ENCODE data around the gene PLCH2. TPM values are rescaled to one million over a fixed set of nuclear protein-coding genes. Genes with fewer than 3 reads are reported as not detected.

Gene PLCH2
- total and polyA plus RNA-seq, 9 of the 15 experiments (the other 6 are each of a cell fraction or from before 2014, with no cell fraction given): 0.16 TPM; not detected in 8

DNA sequence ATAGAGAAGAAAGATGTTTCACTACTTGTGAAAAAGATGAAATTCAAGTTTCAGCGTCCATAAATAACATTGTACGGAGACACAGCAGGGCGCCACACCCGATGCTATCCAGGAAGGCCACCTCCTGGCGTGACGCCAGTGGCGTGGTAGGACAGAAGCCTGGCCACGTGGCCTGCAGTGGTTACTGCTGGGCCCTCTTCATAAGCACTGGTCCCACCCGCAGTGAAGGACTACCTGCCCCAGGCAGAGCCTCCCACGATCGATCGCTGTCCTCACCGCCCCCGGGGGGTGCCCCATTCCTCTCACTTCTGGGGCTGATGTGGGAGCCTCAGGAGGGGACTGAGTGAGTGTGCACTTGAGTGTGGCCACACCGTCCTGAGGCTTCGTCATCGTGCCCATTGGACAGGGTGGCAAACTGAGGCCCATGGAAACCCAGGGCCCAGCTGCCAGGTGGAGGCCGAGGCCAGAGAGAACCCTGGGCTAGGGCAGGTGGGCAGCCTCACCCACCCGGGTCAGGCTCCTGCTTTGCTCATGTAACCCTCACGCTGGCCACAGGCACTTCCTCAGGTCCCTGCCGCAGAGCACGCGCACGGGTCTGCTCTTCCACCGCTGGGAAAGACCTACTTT is 65.6 kb downstream of the PLCH2 start (continued):
- TF ChIP-seq NRF1 (conservative IDR thresholded peaks at IDR 0.05 in 1 of 2, IDR thresholded peaks at IDR 0.05 in 1 of 2) (peak in 1 of 2 experiments; percentile 50; a peak in 2 of 4 replicates), KDM1A (IDR thresholded peaks at IDR 0.05) (peak; percentile 95 to 99), NFXL1 (CRISPR knock-in tag; IDR thresholded peaks at IDR 0.05) (no peak), TOE1 (IDR thresholded peaks at IDR 0.05; ENCODE audit: borderline replicate concordance) (peak; percentile 69), TOE1 (CRISPR knock-in tag; IDR thresholded peaks at IDR 0.05; ENCODE audit: borderline replicate concordance, low read depth) (no peak), TRIM24 (IDR thresholded peaks at IDR 0.05) (peak; percentile 14 to 62; a peak in 3 of 4 replicates), HDAC1 (IDR thresholded peaks at IDR 0.05) (peak in 1 of 2 experiments; percentile 87), CREB1 (IDR thresholded peaks at IDR 0.05) (no peak), CREB1 (CRISPR knock-in tag; IDR thresholded peaks at IDR 0.05) (peak; percentile 33; the same call in 1 of the 2 replicates), ZNF24 (IDR thresholded peaks at IDR 0.05) (peak; percentile 61; the same call in 1 of the 2 replicates), EHMT2 (IDR thresholded peaks at IDR 0.05) (peak; percentile 28; the same call in 1 of the 2 replicates), NCOA4 (IDR thresholded peaks at IDR 0.05; ENCODE audit: partially characterized antibody) (peak; percentile 92), ATF7 (IDR thresholded peaks at IDR 0.05) (peak; percentile 62), CBFA2T2 (conservative IDR thresholded peaks at IDR 0.05) (0 out of 2 replicates have a peak, but pooled peaks have one; percentile 36), FOXA3 (CRISPR knock-in tag; conservative IDR thresholded peaks at IDR 0.05 in 1 of 2, IDR thresholded peaks at IDR 0.05 in 1 of 2) (0 out of 4 replicates have a peak, but pooled peaks of 1 of the 2 experiments have one; percentile 13), ESRRA (IDR thresholded peaks at IDR 0.05; ENCODE audit: borderline replicate concordance, low read depth) (peak; percentile 69), TBP (optimal IDR thresholded peaks at IDR 0.05; ENCODE audit: low read depth, low read length) (peak; percentile 25)
- TF ChIP-seq, protein P1, sequence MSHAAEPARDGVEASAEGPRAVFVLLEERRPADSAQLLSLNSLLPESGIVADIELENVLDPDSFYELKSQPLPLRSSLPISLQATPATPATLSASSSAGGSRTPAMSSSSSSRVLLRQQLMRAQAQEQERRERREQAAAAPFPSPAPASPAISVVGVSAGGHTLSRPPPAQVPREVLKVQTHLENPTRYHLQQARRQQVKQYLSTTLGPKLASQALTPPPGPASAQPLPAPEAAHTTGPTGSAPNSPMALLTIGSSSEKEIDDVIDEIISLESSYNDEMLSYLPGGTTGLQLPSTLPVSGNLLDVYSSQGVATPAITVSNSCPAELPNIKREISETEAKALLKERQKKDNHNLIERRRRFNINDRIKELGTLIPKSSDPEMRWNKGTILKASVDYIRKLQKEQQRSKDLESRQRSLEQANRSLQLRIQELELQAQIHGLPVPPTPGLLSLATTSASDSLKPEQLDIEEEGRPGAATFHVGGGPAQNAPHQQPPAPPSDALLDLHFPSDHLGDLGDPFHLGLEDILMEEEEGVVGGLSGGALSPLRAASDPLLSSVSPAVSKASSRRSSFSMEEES (CRISPR knock-in tag; IDR thresholded peaks at IDR 0.05): 0 out of 2 replicates have a peak, but pooled peaks have one; percentile 3
- TF ChIP-seq, protein P2, sequence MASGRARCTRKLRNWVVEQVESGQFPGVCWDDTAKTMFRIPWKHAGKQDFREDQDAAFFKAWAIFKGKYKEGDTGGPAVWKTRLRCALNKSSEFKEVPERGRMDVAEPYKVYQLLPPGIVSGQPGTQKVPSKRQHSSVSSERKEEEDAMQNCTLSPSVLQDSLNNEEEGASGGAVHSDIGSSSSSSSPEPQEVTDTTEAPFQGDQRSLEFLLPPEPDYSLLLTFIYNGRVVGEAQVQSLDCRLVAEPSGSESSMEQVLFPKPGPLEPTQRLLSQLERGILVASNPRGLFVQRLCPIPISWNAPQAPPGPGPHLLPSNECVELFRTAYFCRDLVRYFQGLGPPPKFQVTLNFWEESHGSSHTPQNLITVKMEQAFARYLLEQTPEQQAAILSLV (tag; IDR thresholded peaks at IDR 0.05): peak; percentile 58; the same call in 1 of the 2 replicates
- TF ChIP-seq, protein P3, sequence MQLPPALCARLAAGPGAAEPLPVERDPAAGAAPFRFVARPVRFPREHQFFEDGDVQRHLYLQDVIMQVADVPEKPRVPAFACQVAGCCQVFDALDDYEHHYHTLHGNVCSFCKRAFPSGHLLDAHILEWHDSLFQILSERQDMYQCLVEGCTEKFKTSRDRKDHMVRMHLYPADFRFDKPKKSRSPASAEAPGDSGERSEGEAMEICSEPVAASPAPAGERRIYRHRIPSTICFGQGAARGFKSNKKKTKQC (CRISPR knock-in tag; IDR thresholded peaks at IDR 0.05): 0 out of 2 replicates have a peak, but pooled peaks have one; percentile 28
- TF ChIP-seq, protein P4, sequence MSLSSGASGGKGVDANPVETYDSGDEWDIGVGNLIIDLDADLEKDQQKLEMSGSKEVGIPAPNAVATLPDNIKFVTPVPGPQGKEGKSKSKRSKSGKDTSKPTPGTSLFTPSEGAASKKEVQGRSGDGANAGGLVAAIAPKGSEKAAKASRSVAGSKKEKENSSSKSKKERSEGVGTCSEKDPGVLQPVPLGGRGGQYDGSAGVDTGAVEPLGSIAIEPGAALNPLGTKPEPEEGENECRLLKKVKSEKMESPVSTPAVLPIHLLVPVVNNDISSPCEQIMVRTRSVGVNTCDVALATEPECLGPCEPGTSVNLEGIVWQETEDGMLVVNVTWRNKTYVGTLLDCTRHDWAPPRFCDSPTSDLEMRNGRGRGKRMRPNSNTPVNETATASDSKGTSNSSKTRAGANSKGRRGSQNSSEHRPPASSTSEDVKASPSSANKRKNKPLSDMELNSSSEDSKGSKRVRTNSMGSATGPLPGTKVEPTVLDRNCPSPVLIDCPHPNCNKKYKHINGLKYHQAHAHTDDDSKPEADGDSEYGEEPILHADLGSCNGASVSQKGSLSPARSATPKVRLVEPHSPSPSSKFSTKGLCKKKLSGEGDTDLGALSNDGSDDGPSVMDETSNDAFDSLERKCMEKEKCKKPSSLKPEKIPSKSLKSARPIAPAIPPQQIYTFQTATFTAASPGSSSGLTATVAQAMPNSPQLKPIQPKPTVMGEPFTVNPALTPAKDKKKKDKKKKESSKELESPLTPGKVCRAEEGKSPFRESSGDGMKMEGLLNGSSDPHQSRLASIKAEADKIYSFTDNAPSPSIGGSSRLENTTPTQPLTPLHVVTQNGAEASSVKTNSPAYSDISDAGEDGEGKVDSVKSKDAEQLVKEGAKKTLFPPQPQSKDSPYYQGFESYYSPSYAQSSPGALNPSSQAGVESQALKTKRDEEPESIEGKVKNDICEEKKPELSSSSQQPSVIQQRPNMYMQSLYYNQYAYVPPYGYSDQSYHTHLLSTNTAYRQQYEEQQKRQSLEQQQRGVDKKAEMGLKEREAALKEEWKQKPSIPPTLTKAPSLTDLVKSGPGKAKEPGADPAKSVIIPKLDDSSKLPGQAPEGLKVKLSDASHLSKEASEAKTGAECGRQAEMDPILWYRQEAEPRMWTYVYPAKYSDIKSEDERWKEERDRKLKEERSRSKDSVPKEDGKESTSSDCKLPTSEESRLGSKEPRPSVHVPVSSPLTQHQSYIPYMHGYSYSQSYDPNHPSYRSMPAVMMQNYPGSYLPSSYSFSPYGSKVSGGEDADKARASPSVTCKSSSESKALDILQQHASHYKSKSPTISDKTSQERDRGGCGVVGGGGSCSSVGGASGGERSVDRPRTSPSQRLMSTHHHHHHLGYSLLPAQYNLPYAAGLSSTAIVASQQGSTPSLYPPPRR (CRISPR knock-in tag; IDR thresholded peaks at IDR 0.05; ENCODE audit: borderline replicate concordance): no peak
